B cell (primary cell): ENCODE results near the gene ADORA2A. TPM values are rescaled to one million over a fixed set of nuclear protein-coding genes. Genes with fewer than 3 reads are reported as not detected.

Source experiments
- ATAC-seq: fragments of 200-7000 bp; cut with Tn5 transposase; one replicate; pipeline ENCODE4 v1.10.0; 2021; ENCODE audit warnings: low read depth, mild to moderate bottlenecking, moderate number of reproducible peaks, moderate library complexity
- CTCF ChIA-PET: fragments of 350-600 bp; sonication (Branson Sonifier 250); formaldehyde crosslinking; loops from one replicate; lab custom pipeline; 2021; ENCODE audit warnings: antibody characterized with exemption, inconsistent platforms; lab: Charles Lee
- POLR2A ChIA-PET: fragments of 350-600 bp; sonication (Branson Sonifier 250); formaldehyde crosslinking; loops from one replicate; lab custom pipeline; 2021; ENCODE audit warnings: antibody characterized with exemption; lab: Charles Lee
- DNase-seq: peaks from one replicate; pipeline ENCODE4 v3.0.0; 2013
- H2AFZ ChIP-seq: 2 replicates; pipeline ENCODE4 v1.6.1; 2012; ENCODE audit warnings: mild to moderate bottlenecking, low read depth, low read length; ENCODE audit not compliant: insufficient read depth, poor library complexity, severe bottlenecking
- H3K27ac ChIP-seq, 2 donors: 1 replicate in 1 of 2; 2 replicates in 1 of 2; pipeline ENCODE4 v1.5.1; 2012 to 2013; ENCODE audit warnings: low read length in 2 of 2, mild to moderate bottlenecking in 2 of 2, moderate library complexity in 1 of 2
- H3K27me3 ChIP-seq, 4 experiments: fragments of 200-600 bp in 1 of 4; sonication (generic) in 1 of 4; replicated peaks in 1 of 4; 1 replicate in 2 of 4; 2 replicates in 2 of 4; pipeline versions ENCODE4 v1.6.1 to v1.7.0; 2013 to 2016; ENCODE audit warnings: low read length in 3 of 4, mild to moderate bottlenecking in 2 of 4, mixed read lengths in 1 of 4, moderate library complexity in 1 of 4; ENCODE audit not compliant: insufficient read depth in 4 of 4, control insufficient read depth in 3 of 4; ENCODE audit errors: control extremely low read depth in 1 of 4
- H3K36me3 ChIP-seq, 2 experiments: replicated peaks in 1 of 2; 1 replicate in 1 of 2; 2 replicates in 1 of 2; pipeline versions ENCODE4 v1.6.1 to v1.7.1; 2013; ENCODE audit warnings: low read length in 1 of 2; ENCODE audit not compliant: insufficient read depth in 2 of 2, control insufficient read depth in 1 of 2; ENCODE audit errors: control extremely low read depth in 1 of 2, extremely low read depth in 1 of 2
- H3K4me1 ChIP-seq, 2 donors: fragments of 200-600 bp in 1 of 2; sonication (generic) in 1 of 2; 1 replicate in 1 of 2; 2 replicates in 1 of 2; pipeline versions ENCODE4 v1.5.1 to v1.6.1; 2013 to 2017; ENCODE audit warnings: low read length in 2 of 2; ENCODE audit not compliant: control insufficient read depth in 2 of 2, insufficient read depth in 2 of 2
- H3K4me2 ChIP-seq: replicated peaks from 2 replicates; pipeline ENCODE3; 2012; ENCODE audit warnings: mild to moderate bottlenecking, low read depth, low read length; ENCODE audit not compliant: poor library complexity, severe bottlenecking
- H3K4me3 ChIP-seq, 5 experiments: fragments of 200-600 bp in 1 of 5; sonication (generic) in 1 of 5; 1 replicate in 3 of 5; 2 replicates in 2 of 5; pipeline versions ENCODE4 v1.5.1 to v1.7.0; 2011 to 2016; ENCODE audit warnings: low read length in 4 of 5, mild to moderate bottlenecking in 4 of 5, low read depth in 2 of 5, control low read depth in 1 of 5, moderate library complexity in 1 of 5; ENCODE audit not compliant: insufficient read depth in 1 of 5; ENCODE audit errors: control extremely low read depth in 1 of 5, extremely low read depth in 1 of 5
- H3K79me2 ChIP-seq: fragments of 200-600 bp; sonication (generic); one replicate; pipeline ENCODE4 v1.6.0; 2016; ENCODE audit warnings: low read length; ENCODE audit not compliant: control insufficient read depth, insufficient read depth
- H3K9ac ChIP-seq: fragments of 200-600 bp; sonication (generic); 2 replicates; pipeline ENCODE4 v1.6.1; 2017; ENCODE audit warnings: mild to moderate bottlenecking, low read length, moderate library complexity
- H3K9me3 ChIP-seq, 3 donors: one replicate each; pipeline versions ENCODE4 v1.6.1 to v1.7.1; 2013; ENCODE audit warnings: low read length in 2 of 3; ENCODE audit not compliant: control insufficient read depth in 2 of 3, insufficient read depth in 1 of 3; ENCODE audit errors: control extremely low read depth in 1 of 3
- H4K20me1 ChIP-seq: 2 replicates; pipeline ENCODE4 v1.6.0; 2012; ENCODE audit warnings: mild to moderate bottlenecking, low read length; ENCODE audit not compliant: insufficient read depth, control insufficient read depth, poor library complexity, severe bottlenecking
- H3K27ac Mint-ChIP-seq: one replicate; pipeline ENCODE4 v1.8.0; 2021; ENCODE audit warnings: mixed read lengths
- H3K27me3 Mint-ChIP-seq: one replicate; pipeline ENCODE4 v1.8.0; 2021; ENCODE audit warnings: mixed read lengths
- H3K4me1 Mint-ChIP-seq: one replicate; pipeline ENCODE4 v1.8.0; 2021; ENCODE audit warnings: mixed read lengths
- H3K4me3 Mint-ChIP-seq: one replicate; pipeline ENCODE4 v1.8.0; 2021; ENCODE audit warnings: mixed read lengths
- H3K9me3 Mint-ChIP-seq: one replicate; pipeline ENCODE4 v1.8.0; 2022; ENCODE audit warnings: mixed read lengths; ENCODE audit not compliant: insufficient read depth
- EZH2 ChIP-seq: IDR thresholded peaks from 2 replicates; pipeline ENCODE4 v1.6.1; 2012; ENCODE audit warnings: borderline replicate concordance, low read depth, mild to moderate bottlenecking, moderate library complexity, low read length; ENCODE audit not compliant: insufficient read depth, poor library complexity, severe bottlenecking
- WGBS: methylation state at CpG from one replicate; pipeline ENCODE4 v1.1.5; 2013; ENCODE audit warnings: missing lambda C conversion rate; ENCODE audit not compliant: insufficient coverage; 5-methylcytosine and 5-hydroxymethylcytosine counted together
- intact Hi-C: fragments of 100-400 bp; cut with micrococcal nuclease; formaldehyde crosslinking; loops from one replicate; pipeline ENCODE4 v1.10.0; 2022
- polyA plus RNA-seq: library from polyadenylated mRNA; depleted of rRNA; stranded (reverse); fragments of >200 nt; gene quantifications from 2 replicates; pipeline ENCODE4 v1.2.3, GENCODE V29; 2012
- total RNA-seq, 2 donors: library from RNA; stranded (reverse); fragments of 120-200 nt in 1 of 2; gene quantifications; 1 replicate in 1 of 2; 2 replicates in 1 of 2; pipeline versions ENCODE4 v1.2.3 to v1.2.4, GENCODE V29; 2013 to 2022
- TF ChIP-seq, protein P1 (sequence below): fragments of 200-600 bp; IDR thresholded peaks from one replicate; pipeline ENCODE4 v1.8.0; 2022; ENCODE audit warnings: antibody characterized with exemption, mild to moderate bottlenecking

Gene ADORA2A
- total and polyA plus RNA-seq, 2 donors (not counting 1 experiment from before 2014, with no cell fraction given): 30.5 to 45.4 TPM

- Histone ChIP-seq H3K4me1 (no peaks in the 10 kb centered on the region), H3K36me3 (peaks cover 11 to 23% of the 10 kb centered on the region in 2 experiments), H3K9ac (no peak overlapping the region), H3K27ac (no peak overlapping the region), H3K27me3 (no peaks in the 10 kb centered on the region), H4K20me1 (peaks cover 12% of the 10 kb centered on the region), H3K9me3 (no peaks in the 10 kb centered on the region), H3K4me2 (no peak overlapping the region), H2AFZ (no peak overlapping the region), H3K4me3 (no peak overlapping the region), H3K79me2 (peaks cover 5% of the 10 kb centered on the region)
- intact Hi-C loops: no loop called here
- DNase-seq (no peak), ATAC-seq (no peak)
- no CpG with 5 or more reads among the region's 3 CpGs for WGBS
- ChIA-PET POLR2A (no interaction called here), CTCF (interaction anchor here (1.0 kb wide), 1 partner anchor 111 kb away, joined by 3 read pairs; no protein-coding TSS in a partner anchor)
- Mint-ChIP-seq H3K9me3 (no peaks in the 10 kb centered on the region), H3K4me3 (no peak overlapping the region), H3K4me1 (peaks cover 4% of the 10 kb centered on the region), H3K27me3 (no peaks in the 10 kb centered on the region), H3K27ac (no peak overlapping the region)
- TF ChIP-seq, protein P1, sequence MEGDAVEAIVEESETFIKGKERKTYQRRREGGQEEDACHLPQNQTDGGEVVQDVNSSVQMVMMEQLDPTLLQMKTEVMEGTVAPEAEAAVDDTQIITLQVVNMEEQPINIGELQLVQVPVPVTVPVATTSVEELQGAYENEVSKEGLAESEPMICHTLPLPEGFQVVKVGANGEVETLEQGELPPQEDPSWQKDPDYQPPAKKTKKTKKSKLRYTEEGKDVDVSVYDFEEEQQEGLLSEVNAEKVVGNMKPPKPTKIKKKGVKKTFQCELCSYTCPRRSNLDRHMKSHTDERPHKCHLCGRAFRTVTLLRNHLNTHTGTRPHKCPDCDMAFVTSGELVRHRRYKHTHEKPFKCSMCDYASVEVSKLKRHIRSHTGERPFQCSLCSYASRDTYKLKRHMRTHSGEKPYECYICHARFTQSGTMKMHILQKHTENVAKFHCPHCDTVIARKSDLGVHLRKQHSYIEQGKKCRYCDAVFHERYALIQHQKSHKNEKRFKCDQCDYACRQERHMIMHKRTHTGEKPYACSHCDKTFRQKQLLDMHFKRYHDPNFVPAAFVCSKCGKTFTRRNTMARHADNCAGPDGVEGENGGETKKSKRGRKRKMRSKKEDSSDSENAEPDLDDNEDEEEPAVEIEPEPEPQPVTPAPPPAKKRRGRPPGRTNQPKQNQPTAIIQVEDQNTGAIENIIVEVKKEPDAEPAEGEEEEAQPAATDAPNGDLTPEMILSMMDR: no peak
- TF ChIP-seq EZH2: no peak
Measured at GRCh38 chr22:24391836-24392217, 35.6 kb upstream of the ADORA2A start.

DNA sequence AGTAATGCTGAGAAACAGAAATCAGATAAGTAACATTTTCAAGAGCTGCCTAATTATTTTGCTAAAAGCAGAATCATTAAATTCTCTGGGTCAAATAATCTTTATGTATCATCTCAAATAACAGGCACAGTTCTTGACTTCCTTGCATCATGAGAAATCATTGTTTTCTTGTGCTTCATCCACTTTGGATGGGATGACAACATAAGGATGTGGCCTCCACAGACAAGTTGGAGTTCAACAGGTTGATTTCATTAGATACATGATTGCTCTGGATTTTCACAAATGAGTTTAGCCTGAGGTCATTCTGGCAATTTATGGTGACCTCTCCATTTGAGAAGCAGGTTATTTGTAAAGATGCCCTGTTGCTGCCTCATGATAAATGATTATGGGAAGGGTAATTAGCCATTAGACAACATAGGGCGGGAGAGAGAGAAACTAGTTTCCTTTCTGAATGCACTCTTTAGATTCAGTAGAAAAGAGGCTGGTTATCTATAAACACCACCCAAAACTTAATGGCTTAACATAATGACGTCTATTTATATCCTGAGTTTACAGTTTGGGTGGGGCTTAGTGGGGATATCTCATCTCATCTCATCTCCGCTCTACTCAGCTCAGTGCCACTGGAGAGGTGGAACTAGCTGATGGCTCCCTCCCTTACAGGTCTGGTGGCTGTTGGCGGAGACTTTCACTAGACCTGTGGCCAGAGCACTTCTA lies 35.0 kb upstream of the ADORA2A start:
- Histone ChIP-seq H3K36me3 (peaks cover 11 to 28% of the 10 kb centered on the region in 2 experiments), H3K27ac (no peak overlapping the region), H4K20me1 (peaks cover 12% of the 10 kb centered on the region), H3K4me2 (no peak overlapping the region), H3K79me2 (peaks cover 5% of the 10 kb centered on the region), H2AFZ (no peak overlapping the region), H3K4me1 (no peaks in the 10 kb centered on the region), H3K9me3 (no peaks in the 10 kb centered on the region), H3K9ac (no peak overlapping the region), H3K4me3 (no peak overlapping the region), H3K27me3 (no peaks in the 10 kb centered on the region)
- no CpG with 5 or more reads among the region's 4 CpGs for WGBS
- H3K27me3 Mint-ChIP-seq: no peaks in the 10 kb centered on the region
- H3K9me3 Mint-ChIP-seq: no peaks in the 10 kb centered on the region
- ATAC-seq (no peak), DNase-seq (no peak)
- ChIA-PET POLR2A (no interaction called here), CTCF (interaction anchor here (1.0 kb wide), 1 partner anchor 110 kb away, joined by 3 read pairs; no protein-coding TSS in a partner anchor)
- H3K4me1 Mint-ChIP-seq: peaks cover 7% of the 10 kb centered on the region
- TF ChIP-seq EZH2: no peak
- TF ChIP-seq, protein P1: no peak
- no peak overlapping the region for H3K27ac Mint-ChIP-seq
- intact Hi-C loops: no loop called here
- H3K4me3 Mint-ChIP-seq: no peak overlapping the region
